ENCODE measurements around the gene GPR15LG.

- no peak for TF ChIP-seq CTCF (IDR thresholded peaks at IDR 0.05)
- no peak for TF ChIP-seq POLR2A (IDR thresholded peaks at IDR 0.05)
Observed at GRCh38 chr10:84152769-84153168, 20.8 kb upstream of the GPR15LG start.
